GM20431 (cell line): Measurements from ENCODE around the gene DCXR.

Source experiments
- in situ Hi-C: fragments of 300-500 bp; cut with MseI, MboI; formaldehyde crosslinking; loops from one replicate; pipeline ENCODE4 v1.15.0; 2020; ENCODE audit warnings: low sequenced_read_pairs; ENCODE audit not compliant: unreplicated experiment

The DCXR gene

DNA sequence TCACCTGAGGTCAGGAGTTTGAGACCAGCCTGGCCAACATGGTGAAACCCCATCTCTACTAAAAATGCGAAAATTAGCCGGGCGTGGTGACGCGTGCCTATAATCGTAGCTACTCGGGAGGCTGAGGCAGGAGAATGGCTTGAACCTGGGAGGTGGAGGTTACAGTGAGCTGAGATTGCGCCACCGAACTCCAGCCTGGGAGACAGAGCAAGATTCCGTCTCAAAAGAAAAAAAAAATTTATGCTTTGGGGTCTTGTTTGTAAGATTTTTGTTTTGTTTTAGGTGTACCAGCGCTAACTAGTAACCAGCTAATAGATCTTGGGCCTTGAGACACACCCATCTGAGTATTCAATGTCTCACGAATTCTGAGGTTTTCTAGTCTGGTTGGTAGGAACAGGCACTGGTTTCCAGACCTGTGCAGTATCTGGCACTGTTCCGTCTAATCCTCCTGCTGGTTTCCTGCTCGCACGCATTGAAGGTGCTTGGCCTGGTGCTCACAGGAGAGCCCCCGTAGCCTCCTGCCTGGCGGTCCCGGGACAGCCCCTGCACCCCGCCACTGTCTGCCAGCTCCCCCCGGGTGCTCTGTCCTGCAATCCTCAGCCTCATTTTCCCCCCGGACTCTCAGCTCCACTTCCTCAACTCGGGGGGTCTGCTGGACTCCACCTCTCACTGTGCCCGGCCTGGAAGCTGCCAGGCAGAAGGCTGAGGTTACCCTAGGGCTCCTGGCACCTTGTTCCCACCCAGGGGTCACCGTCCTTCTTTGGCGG, 38.7 kb upstream of the DCXR start:
- in situ Hi-C loops = no loop called here

DNA sequence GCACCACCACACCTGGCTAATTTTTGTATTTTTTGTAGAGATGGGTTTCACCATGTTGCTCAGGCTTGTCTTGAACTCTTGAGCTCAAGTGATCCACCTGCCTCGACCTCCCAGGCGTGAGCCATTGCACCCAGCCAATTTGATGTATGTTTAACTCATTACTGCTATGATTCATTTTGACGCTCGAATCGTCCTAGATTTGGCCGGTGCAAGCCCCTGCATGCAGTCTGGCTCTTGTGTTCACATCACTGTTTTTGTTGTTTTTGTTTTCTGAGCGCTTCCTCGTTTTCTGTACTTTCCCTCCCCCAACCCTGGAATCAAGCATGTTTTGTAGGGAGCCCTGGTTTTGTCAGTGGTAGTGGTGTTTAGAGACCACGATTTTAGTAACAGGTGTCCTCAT, 35.9 kb upstream of the DCXR start:
- in situ Hi-C loops = no loop called here

DNA sequence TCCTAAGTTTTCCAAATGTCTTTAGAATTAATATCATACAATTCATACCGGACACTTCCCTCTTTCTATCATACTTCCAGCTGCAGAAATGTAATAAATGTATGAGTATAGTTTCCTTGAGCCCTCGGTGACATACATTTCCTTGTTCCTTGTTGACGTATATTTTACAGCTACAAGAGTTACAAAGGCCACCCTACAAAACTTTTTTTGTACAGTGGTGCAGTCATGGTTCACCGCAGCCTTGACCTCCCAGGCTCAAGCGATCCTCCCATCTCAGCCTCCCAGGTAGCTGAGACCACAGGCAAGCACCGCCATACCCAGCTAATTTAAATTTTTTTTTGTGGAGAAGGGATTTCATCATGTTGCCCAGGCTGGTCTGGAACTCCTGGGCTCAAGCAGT, 35.3 kb upstream of the DCXR start:
- in situ Hi-C loops = no loop called here

DNA sequence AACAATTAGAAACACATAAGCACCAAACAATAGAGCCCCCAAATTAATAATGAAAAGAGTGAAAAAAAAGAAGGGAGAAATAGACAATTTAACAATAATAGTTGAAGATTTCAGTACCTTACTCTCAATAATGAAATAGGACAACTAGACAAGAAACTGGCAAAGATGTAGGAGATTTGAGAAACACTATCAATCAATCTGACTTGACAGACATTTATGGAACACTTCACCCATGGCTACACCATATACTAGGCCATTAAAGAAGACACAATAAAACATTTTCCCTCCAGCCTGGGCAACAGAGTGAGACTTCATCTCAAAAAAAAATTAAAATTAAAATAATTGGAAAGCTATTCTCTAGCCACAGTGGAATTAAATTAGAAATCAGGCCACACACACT, 33.1 kb upstream of the DCXR start:
- in situ Hi-C loops = no loop called here

DNA sequence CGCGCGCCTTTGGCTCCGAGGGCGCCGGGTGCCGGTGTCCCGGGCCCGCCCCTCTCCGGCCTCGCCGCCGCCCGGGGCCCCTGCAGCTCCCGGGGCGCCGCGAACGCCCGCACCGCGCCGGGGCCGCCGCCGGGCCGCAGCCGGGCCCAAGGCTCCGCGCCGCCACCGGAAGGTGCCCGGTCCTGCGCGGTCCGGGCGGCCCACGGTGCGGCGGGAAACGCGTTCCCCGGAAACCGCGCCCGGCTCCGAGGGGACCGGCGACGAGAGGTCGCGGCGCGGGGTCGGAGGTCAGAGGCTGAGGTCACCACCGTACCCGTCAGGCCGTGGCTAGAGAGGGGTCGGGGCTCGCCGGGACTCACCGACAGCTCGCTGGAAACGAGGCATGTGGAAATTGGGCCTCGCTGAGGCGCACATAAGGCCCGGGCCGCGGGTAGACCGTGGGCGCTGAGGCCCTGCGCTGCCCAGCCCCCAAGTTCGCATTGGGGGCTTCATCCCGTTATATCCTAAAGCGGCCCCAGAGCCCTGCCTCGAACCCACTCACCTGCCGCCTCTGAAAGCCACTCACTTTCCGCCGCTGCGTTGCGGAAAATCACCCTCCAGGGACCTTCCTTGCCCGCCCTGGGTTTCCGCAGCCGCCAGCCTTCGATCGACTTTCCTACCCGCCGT, 28.3 kb upstream of the DCXR start, which contains the start of gene DUS1L:
TSS of gene DUS1L (minus strand) at position 167 of the 666 bp plus-strand sequence. CDS start 745 bp downstream, outside the sequence.
- in situ Hi-C loops = no loop called here

DNA sequence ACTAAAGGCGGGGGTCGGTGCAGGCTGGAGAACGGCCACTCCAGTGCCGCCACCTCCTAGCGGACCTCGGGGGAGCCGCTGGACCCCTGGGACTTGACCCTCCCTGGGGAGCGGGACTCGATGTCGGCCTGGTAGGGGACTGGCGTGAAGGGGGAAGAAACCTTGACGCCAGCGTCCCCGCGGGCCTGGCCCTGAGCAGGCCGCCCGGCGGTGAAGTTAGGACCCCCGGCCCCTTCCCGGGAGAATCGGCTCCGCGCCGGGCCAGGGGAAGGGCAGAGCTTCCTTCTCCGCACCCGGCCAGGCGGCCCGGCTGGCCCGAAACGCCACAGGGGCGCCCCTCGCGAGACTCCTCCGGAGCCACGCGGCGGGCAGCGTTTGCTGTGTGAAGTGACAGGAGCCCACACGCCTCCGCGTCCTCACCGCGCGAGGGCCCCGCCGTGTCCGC, 27.7 kb upstream of the DCXR start:
- in situ Hi-C loops = no loop called here

DNA sequence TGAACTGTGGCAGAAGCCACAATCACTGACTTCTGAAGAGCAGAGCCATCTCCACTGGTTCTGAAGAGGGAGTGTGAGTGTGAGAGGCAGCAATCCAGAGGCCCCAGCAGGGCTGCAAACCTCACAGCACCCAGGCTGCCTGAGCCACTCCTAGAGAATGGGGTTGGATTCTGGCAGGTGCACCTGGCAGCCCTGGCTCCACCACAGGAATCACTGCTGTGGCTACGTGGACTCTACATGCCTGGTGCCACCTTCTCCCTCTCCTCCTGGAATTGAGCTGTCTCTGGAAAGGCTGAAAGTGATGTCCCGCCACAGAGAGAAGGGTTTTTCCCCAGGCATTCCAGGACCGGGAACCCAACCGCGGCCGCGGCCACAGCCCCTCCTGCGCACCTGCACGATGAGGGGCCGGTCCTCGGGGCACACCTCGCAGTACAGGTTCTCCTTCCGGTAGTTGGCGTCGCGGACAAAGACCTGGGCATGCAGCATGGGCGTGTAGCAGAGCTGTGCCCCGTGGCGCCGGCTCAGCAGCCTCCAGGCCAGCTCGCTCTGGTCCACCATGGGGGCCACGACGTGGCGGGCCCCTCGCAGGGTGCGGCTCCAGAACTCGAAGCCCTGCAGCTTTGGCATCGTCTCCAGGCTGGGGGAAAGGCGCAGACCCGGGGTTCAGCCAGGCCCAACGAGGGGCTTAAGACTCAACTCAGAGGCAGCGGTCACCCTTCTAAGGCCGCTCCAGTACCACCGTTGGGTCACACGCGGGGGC, 27.1 kb upstream of the DCXR start:
- in situ Hi-C loops = no loop called here

DNA sequence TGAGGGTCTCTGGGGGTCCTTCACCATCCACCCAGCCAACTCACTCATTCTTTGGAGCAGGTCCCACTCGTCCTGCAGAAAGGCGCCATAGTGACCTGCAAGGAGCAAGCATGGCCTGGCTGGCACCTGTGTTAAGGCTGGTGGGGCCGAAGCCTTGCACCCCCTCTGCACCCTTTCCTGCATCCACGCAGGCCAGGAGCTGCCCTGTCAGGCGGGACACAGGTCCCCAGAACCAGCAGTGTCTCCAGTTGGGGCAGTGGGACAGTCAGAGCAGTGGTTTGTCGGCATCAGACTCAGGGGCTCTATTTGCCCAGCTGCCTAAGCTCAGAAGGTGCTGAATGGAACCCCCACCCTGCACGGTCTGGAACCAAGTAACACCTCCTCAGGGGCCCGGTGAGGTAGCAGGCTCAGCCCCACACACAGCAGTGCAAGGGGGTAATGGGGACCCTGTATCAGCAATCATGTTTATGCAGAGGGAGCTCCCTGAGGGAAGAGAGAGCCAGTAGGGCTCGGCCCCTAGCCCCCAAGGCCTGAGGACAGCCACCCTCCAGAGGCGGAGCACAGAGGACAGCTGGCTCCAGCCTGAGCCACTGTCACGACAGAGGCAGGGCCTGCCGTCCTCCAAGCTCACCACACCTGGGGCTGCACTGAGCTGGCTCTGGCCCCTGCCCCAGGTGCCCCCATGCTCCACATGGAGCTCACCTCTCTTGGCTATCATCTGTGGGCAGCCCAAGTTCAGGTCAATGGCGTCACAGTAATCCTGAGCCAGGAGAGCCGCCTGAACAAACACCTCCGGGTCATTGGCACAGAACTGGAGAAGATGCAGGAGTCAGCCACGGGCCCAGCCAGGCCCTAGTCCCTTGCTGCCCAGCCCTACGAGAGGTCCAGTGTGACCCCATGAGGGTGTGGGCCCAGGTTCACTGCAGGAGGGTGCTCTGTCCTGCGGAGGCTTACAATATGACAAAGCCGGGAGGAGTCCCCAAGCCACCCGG, 26.2 kb upstream of the DCXR start:
- in situ Hi-C loops = no loop called here

DNA sequence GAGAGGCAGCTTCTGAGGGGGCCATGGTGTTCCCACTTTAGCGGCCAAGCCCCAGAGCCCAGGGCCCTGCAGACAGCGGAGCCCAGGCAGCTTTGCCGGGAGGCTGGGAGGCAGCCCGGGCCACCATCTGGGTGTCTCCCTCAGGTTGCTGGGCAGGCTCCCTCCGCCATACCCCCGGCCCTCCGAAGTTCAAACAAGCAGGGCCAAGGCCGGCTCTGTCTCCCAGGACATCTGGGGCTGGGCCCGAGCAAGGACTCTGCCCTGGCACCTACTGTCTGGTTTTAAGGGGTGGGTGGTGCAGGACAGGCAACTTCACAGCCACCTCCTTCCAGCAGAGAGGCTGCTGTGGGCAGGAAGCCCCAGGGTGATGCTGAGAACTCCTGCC, 25.5 kb upstream of the DCXR start:
- in situ Hi-C loops = no loop called here

DNA sequence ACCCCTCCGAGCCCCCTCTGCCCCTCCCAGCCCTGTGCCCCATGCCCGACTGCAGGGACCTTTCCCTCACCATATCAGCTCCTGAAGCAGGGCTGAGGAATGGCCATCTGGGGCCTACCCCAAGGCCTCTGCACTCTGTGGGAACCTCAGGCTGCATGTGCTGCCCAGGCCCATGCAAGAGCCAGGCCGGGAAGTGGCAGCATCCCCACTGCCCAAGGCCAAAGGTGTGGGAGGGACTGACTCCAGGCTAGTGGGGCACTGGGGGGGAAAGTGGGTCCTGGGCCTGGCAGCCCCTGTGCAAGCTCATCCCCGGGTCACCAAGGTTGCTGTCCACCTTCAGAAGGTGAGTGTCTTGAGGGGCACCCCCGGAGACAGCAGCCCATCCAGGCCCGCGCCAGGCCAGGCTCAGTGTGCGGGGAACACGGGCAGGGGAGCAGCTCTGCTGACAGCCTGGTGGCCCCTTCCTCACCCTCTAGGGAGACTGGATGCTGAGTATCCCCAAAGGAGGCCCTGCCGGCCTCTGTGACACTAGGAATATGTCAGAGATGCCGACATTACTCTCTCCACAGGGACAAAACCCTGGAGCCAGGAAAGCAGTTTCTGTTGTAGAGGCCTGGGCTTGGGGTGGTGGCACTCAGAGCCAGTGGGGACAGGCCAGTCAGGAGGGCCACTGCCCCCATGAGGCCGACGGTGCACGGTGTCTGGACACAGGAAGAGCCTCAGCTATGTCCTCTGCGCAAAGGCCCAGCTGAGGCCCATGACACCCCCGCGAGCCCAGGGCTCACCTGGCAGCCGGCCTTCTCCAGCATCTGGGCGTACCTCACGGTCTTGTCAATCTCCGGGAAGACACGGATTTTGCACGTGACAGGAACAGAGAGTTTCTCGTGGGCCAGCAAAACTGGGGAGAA, 24.8 kb upstream of the DCXR start:
- in situ Hi-C loops = no loop called here

DNA sequence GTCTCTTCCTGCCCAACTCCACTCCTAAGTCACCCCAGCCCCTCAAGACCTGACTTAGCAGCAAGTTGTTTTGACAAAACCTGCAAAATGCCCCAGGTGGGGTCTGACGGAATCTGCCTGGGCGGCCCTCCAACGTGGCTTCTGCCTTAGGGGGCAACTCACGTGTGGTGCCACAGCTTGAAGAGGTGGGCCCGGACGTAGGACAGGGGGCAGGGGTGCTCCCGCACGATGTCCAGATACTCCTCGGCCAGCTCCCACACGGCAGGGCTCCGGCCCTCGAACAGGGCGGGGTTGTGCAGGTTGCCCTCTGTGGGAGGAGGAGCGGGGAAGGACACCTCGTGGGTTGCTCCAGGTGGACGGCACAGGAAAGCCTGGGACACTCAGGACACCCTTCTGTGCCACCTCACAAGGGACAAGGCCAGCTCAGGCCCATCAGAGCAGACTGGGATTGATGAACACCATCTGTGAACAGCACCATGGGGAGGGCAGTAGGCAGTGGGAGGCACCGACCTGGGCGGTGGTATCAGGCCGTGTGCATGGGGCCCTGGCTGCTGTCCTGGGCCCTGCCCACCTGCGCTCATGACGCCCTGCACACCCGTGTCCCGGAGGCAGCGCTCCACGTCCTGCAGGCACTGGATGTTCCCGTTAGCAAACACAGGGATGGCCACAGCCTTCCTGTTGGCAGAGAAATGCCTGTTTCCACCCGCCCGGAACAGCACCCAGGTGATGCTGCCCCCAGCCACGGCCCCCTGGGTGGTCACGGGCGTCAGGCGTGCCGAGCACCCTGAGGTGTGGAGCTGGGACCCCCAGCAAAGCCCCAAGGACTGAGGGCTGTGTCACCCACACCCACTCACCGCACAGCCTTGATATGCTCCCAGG, 23.8 kb upstream of the DCXR start:
- in situ Hi-C loops = no loop called here

DNA sequence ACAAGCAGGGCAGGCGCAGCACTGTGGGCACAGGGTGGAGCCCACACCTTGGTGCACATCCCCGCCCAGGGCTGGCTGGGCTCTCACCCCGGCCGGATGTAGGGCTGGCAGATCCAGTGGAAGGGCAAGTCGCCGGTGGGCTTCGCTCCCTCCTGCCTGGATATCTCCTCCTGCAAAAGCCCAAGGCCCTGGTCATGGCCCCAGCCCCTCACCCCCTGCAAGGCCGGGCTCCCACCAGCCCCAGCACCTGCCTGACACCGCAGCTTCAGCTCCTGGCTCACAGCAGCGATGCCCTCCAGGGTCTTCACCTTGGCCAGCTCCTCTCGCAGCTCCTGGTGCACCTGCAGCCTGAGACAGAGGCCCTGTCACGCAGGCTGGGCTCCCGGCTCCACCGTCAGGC, 23.1 kb upstream of the DCXR start:
- in situ Hi-C loops = no loop called here

DNA sequence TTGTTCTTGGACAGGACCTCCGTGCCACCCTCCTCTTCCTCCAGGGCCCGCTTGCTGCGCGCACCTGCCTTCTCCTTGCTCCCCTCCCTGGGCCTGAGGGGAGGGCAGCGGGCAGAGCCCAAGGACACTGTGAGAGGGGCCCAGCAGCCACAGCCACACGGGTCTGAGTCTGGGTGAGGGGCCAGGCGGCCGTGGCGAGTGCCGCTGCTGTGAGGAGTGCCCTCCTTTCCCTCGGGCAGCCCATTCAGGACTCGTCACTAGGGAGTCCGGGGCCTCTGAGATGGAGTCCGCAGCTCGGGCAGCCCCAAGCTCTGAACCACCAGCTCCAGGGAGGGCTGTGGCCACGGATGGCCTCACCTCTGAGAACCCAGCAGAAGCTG, 22.5 kb upstream of the DCXR start:
- in situ Hi-C loops = no loop called here

DNA sequence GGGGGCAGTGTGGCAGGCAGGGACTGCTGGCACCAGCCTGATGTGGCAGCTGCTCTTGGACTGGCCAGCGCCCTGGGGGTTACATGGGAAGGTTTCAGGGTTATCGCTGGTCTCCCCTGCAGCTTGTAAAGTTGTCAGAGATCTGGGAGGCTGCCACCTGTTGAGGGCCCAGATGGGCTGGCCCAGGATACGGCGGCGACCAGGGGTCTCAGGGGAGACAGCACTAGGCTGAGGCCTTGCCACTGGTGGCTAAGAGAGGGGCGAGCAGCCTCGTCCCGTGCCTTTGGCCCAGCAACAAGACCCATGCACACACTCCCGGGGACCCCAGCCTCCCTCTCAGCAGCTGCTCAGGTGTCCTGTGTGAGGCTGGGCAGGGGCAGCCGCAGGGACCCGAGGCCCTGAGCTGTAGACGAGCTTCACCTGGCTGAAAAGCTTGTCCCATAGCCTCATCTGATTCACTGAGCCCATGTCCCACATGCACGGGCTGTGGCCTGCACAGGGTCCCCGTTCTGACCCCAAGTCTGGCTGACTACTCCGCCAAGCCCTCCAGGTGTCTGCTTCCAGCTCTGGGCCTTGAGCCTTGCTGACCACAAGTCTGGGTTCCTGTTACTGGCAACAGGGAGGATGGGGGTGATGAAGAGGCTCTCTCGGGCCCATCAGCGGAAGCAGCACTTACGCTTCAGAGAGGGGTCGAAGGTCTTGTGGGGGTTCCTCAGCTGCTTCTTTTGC, 21.9 kb upstream of the DCXR start:
- in situ Hi-C loops = no loop called here

DNA sequence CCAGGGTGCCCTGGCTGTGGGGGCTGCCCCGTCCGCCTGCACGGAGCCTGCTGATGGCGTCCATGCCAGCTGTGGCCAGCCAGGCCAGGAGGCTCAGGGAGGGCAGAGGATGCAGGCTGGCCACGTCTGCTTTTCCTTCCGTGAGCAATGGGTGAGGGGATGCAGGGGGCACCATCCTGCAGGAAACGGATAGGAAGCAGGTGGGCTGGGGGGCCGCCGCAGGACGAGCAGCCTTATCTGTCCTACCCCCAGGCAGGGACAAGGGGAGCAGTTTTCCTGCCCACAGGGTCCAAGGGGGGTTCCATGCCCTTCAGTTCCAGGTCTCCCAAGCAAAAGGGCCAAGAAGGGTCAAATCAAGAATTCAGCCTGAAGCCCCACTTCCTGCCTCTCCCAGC, 21.4 kb upstream of the DCXR start:
- in situ Hi-C loops = no loop called here

DNA sequence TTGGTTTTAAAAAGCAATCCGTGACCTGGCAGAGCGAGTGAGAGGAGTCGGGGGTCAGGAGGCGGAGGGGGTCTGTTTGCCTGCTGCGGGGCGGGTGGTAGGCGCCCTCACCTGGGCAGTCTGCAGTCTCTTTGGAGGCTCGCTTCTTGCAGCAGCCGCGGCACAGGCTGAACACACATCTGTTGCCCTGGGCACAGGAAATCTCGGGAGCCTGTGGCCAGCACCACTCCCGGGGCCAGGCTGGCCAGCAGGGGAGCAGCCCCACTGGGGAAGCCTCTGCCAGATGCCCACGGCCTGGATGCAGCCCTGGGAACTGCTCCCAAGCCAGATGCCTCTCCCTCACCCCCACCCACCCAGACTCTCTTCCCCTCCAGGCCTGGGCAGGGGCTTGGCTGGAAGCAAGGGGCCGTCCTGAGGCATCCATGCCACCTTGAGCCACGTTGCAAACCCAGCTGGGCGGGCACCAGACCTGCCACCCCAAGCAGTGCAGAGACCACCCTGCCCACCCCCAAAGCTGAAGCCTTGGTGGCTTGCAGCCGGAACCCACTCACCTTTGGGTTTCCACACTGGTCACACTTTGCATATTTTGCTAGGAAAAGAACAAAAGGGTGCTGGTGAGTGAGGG, 20.8 kb upstream of the DCXR start:
- in situ Hi-C loops = no loop called here
